Measurements from ENCODE around the gene PTCH1.
A peak's percentile ranks its signal among the peaks of the same experiment; 100 is the strongest.

The PTCH1 gene

DNA sequence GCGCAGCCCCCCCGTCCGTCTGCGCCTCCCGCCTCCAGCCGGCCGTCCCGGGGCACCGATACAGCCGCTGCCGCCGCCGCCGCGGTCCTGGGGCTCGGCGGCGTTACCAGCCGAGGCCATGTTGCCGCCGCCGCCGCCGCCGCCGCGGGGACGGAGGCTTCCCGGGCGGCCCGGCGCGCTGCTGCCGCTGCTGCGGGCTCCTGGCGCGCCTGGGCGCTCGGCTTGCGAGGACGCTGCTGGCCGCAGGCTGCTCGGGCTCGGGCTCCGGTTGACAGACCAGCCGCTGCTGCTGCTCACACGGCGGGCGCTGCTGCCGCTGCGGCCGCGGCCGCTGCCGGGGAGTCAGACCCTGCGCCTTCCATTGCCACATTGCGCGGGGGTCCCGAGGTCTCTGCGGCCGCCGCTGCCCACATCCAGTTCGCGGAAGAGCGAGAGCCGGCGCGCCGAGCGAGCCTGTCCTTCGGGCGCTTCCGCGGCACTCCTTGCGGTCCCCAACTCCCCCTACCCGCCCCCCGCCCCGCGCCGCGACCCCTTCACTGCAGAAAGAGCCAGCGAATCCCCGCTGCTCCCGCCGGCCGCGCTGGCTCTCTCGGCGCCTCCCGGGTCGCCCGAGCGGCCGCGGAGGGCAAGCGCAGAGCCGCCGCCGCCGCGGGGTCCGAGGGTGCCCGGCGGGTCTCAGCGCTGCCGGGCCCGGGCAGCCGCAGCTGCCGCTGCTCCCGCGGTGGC, 8.4 kb downstream of the PTCH1 start:
- no peak for DNase-seq
- no peaks in the 10 kb centered on the region for H3K27me3 ChIP-seq (ENCODE audit: insufficient read depth, low read depth, severe bottlenecking)
- H3K27ac ChIP-seq, result no peak overlapping the region
- TF ChIP-seq, protein P1, sequence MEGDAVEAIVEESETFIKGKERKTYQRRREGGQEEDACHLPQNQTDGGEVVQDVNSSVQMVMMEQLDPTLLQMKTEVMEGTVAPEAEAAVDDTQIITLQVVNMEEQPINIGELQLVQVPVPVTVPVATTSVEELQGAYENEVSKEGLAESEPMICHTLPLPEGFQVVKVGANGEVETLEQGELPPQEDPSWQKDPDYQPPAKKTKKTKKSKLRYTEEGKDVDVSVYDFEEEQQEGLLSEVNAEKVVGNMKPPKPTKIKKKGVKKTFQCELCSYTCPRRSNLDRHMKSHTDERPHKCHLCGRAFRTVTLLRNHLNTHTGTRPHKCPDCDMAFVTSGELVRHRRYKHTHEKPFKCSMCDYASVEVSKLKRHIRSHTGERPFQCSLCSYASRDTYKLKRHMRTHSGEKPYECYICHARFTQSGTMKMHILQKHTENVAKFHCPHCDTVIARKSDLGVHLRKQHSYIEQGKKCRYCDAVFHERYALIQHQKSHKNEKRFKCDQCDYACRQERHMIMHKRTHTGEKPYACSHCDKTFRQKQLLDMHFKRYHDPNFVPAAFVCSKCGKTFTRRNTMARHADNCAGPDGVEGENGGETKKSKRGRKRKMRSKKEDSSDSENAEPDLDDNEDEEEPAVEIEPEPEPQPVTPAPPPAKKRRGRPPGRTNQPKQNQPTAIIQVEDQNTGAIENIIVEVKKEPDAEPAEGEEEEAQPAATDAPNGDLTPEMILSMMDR (IDR thresholded peaks at IDR 0.05; ENCODE audit: low read depth, low read length), result no peak
- H3K36me3 ChIP-seq, result peaks cover 1% of the 10 kb centered on the region; the same call in 1 of the 2 replicates
- H3K9me3 ChIP-seq (ENCODE audit: severe bottlenecking), result no peaks in the 10 kb centered on the region
- H3K4me3 ChIP-seq (ENCODE audit: low read depth, low read length), result peak overlapping the region; percentile 76

DNA sequence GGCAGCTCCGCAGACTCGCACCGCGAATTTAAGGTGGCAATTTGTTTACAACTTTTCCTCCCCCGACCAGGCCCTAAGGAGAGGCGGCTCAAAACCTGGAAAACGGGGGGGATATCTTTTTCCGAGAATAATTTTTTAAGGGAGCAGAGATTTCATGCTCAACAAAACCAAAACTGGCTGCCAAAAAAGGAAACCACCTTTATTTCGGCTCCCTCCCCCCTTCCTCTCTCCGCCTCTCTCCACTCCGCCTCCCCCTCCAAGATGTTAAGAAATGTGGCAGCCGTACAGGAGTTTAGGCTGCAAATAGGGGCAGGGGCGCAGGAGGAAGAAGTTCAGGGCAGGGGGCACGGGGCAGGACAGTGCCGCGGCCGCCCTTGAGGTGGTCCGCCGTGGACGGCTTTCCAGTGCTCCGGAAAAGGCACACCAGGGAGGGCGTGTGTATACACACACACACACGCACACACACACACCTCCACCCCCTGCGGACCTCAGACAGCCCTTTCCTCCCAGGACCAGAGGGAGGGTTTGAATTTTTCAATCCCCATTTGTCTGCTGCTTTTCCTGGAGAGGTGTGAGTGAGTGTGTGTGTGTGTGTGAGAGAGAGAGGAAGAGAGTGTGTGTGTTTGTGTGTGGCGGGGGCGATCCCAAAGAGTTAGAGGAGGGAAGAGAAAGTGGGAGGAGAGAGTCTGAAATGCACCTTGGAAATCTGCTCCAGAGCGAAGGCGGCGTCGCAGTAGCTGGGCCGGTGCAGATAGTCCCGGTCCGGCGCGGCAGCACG, 9.1 kb downstream of the PTCH1 start:
- Histone ChIP-seq H3K36me3 (peaks cover 6% of the 10 kb centered on the region; the same call in 1 of the 2 replicates), H3K27ac (peak overlapping the region; percentile 96), H3K4me3 (ENCODE audit: low read depth, low read length) (peak overlapping the region; percentile 76), H3K9me3 (ENCODE audit: severe bottlenecking) (no peaks in the 10 kb centered on the region), H3K27me3 (ENCODE audit: insufficient read depth, low read depth, severe bottlenecking) (no peaks in the 10 kb centered on the region)
- TF ChIP-seq, protein P1 (IDR thresholded peaks at IDR 0.05; ENCODE audit: low read depth, low read length), result no peak
- DNase-seq, result peak; percentile 58

DNA sequence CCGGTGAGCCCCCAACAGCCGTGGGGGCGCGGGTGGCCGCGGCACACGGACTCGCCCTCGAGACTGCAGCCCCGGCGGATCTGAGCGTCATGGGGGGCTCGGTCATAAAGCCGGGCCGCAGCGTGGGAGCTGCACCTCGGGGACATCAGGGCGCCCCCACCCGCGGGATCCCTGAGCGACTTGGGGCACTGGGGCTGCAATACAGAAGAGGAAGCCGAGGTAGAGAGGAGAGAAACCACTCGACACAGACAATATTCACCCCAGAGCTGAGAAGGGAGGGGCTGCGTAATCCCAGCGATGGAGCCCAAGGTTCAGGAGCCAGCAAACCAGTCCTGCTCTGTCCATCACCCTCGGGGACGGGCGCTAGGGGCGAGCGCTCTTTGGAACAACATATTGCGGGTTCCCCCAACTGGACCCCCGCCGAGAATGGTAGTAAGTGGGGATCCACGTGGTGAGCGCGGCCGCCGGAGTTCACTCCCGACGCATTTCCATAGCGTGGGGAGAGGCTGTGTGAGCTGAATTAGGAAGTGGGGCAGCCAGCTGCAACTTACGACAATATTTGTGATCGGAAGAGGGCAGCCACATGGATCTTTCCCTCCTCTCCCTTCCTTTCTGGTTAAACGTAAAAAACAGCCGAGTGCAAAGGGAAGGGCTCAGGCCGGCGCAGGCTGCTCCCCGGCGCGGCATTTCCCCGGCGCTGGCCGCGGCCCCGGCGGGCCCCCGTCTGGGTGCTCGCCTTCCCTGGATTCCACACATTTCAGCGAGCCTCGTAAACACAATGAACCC, 9.9 kb downstream of the PTCH1 start:
- H3K9me3 ChIP-seq (ENCODE audit: severe bottlenecking), result no peaks in the 10 kb centered on the region
- DNase-seq, result peak; percentile 65
- TF ChIP-seq, protein P1 (IDR thresholded peaks at IDR 0.05; ENCODE audit: low read depth, low read length), result no peak
- peak overlapping the region; percentile 76 for H3K4me3 ChIP-seq (ENCODE audit: low read depth, low read length)
- H3K36me3 ChIP-seq, result peaks cover 6% of the 10 kb centered on the region; the same call in 1 of the 2 replicates
- H3K27me3 ChIP-seq (ENCODE audit: insufficient read depth, low read depth, severe bottlenecking), result no peaks in the 10 kb centered on the region
- peak overlapping the region; percentile 96 for H3K27ac ChIP-seq

DNA sequence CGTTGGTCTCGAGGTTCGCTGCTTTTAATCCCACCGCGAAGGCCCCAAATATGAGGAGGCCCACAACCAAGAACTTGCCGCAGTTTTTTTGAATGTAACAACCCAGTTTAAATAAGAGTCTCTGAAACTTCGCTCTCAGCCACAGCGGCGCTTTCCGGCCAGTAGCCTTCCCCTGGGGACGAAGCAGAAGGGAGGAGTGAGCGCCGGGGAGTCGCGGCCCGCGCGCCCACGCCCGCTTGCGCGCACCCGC, 10.4 kb downstream of the PTCH1 start:
- TF ChIP-seq, protein P1 (IDR thresholded peaks at IDR 0.05; ENCODE audit: low read depth, low read length), result no peak
- H3K36me3 ChIP-seq, result peaks cover 6% of the 10 kb centered on the region; the same call in 1 of the 2 replicates
- peak overlapping the region; percentile 96 for H3K27ac ChIP-seq
- H3K9me3 ChIP-seq (ENCODE audit: severe bottlenecking), result no peaks in the 10 kb centered on the region
- peak; percentile 39 for DNase-seq
- H3K27me3 ChIP-seq (ENCODE audit: insufficient read depth, low read depth, severe bottlenecking), result no peaks in the 10 kb centered on the region
- H3K4me3 ChIP-seq (ENCODE audit: low read depth, low read length), result peak overlapping the region; percentile 76

DNA sequence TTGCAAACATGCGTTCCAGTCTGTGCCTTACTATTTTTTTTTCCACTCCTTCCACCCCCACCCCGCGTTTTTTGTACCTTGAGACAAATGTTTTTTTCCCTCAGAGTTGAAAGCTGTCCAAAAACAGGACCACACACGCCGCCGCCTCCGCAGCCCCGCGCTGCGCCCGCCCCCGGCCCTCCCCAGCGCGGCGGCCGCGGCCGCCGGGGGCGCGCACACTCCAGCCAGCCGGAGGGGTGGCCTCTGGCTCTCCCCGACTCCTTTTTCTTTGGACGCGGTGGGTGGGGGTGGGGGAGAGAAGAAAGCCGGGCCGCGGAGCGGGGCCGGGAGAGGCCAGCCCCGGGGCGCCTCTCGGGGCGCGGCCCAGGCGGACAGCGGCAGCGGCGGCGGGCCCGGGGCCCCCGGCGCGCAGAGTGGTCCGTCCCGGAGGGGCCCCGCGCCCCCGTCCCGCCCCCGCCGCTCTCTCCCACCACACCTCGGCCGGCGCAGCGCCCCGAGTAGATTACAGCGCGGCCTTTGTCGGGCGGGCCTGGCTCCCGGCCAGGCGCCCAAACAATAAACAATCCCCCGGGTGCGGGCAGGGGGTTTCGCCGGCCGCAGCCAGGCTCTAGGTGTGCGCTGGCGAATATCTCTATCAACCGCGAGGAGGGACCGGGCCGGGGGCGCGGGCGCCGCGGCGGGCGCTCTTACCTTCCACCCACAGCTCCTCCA, 10.9 kb downstream of the PTCH1 start:
- Histone ChIP-seq H3K27ac (peak overlapping the region; percentile 96), H3K9me3 (ENCODE audit: severe bottlenecking) (no peaks in the 10 kb centered on the region), H3K27me3 (ENCODE audit: insufficient read depth, low read depth, severe bottlenecking) (no peaks in the 10 kb centered on the region), H3K36me3 (peaks cover 8% of the 10 kb centered on the region), H3K4me3 (ENCODE audit: low read depth, low read length) (peak overlapping the region; percentile 76)
- TF ChIP-seq, protein P1 (IDR thresholded peaks at IDR 0.05; ENCODE audit: low read depth, low read length), result no peak
- DNase-seq, result peak; percentile 68
